Measurements from ENCODE around the gene ZHX3. TPM values are rescaled to one million over a fixed set of nuclear protein-coding genes. Genes with fewer than 3 reads are reported as not detected.

The ZHX3 gene
- total and polyA plus RNA-seq, 2 of the 4 experiments (the other 2 are of a cell fraction): 25.0 to 28.0 TPM

DNA sequence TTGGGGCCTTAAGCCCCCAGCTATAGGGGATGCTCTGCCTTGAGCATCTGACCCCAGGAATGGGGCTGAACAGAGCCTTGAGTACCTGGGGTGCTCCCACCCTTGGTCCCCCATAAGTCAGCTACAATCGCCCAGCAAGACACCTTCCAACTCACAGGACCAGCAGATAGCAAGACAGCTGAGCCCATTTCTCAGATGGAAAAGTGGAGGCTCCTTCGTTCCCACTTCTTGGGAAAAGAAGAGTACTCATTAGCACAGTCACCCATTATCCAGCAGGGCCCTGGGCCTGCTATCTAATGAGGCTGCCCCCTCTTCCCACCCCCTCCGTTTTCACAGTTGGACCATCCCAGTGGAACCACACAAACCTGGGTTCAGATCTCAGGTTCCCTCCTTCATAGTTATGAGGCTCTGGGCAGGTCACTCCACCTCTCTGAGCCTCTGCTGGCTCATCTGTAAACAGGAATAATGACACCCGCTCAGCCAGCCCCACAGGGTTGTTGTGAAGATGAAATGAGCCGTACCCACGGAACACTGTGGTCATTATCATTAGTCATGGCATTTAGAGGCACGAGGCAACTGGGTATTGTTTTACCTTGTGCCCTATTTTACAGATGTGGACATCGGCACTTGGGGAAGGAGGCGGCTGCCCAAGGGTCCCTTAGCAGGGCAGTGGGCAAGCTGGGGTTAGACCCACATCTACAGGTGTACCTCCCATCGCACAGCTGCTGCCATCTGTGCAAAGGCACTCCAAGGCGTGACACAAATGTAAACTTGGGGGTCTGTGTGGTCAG, 27.6 kb upstream of the ZHX3 start:
- BruUV-seq (replicated peaks): no TSS peak
- Histone ChIP-seq H3K56ac (ENCODE audit: extremely low read depth, insufficient read depth, low read length) (no peak overlapping the region), H2BK20ac (ENCODE audit: low read depth, low read length) (no peak overlapping the region), H4K91ac (ENCODE audit: insufficient read depth, low read depth, low read length) (no peak overlapping the region), H3K23ac (ENCODE audit: low read depth, low read length) (no peak overlapping the region), H3K4me2 (ENCODE audit: low read depth, low read length) (no peak overlapping the region), H4K8ac (ENCODE audit: low read depth in 2 of 2, low read length in 2 of 2) (no peak overlapping the region), H3K4ac (ENCODE audit: low read depth, low read length) (no peak overlapping the region), H3K14ac (replicated peaks; ENCODE audit: low read depth, low read length) (no peak overlapping the region), H2BK15ac (ENCODE audit: low read depth, low read length) (no peak overlapping the region), H4K20me1 (ENCODE audit: insufficient read depth, low read length) (no peaks in the 10 kb centered on the region), H3K27me3 (ENCODE audit: control insufficient read depth, insufficient read depth, low read length) (no peaks in the 10 kb centered on the region), H3K9me3 (ENCODE audit: control insufficient read depth, insufficient read depth, low read length) (no peaks in the 10 kb centered on the region), H3K18ac (ENCODE audit: low read depth, low read length) (no peak overlapping the region), H2BK120ac (ENCODE audit: low read depth, low read length) (no peak overlapping the region), H3K27ac (ENCODE audit: insufficient read depth, low read length) (no peak overlapping the region), H3K4me1 (ENCODE audit: control insufficient read depth, insufficient read depth, low read length) (peaks cover 9% of the 10 kb centered on the region; the same call in 1 of the 2 replicates), H3K9me1 (ENCODE audit: insufficient read depth, low read length) (no peaks in the 10 kb centered on the region; the same call in 1 of the 2 replicates), H3K79me1 (ENCODE audit: low read depth in 1 of 2, low read length in 2 of 2) (peaks cover 0 to 6% of the 10 kb centered on the region in 2 experiments; a peak in 1 of 4 replicates), H3K4me3 (ENCODE audit: insufficient read depth, low read depth, low read length) (no peak overlapping the region), H4K5ac (ENCODE audit: low read depth, low read length) (no peak overlapping the region), H2AFZ (replicated peaks; ENCODE audit: low read length, poor library complexity) (peak overlapping the region; percentile 17), H2AK9ac (replicated peaks; ENCODE audit: low read depth, low read length, poor library complexity) (no peak overlapping the region), H3K9ac (ENCODE audit: low read depth, low read length) (no peak overlapping the region), H3K36me3 (ENCODE audit: control insufficient read depth, insufficient read depth, low read length) (no peaks in the 10 kb centered on the region; the same call in 1 of the 2 replicates), H2BK5ac (ENCODE audit: low read depth, low read length, poor library complexity, severe bottlenecking) (no peak overlapping the region), H2AK5ac (ENCODE audit: low read depth, low read length) (no peak overlapping the region)
- TF ChIP-seq CEBPB (IDR thresholded peaks at IDR 0.05; ENCODE audit: low read depth, low read length) (no peak), POLR2A (IDR thresholded peaks at IDR 0.05; ENCODE audit: low read depth, low read length) (no peak), CTCF (conservative IDR thresholded peaks at IDR 0.05; ENCODE audit: low read depth, low read length) (no peak), RCOR1 (IDR thresholded peaks at IDR 0.05; ENCODE audit: insufficient replicate concordance, low read length) (no peak), FOS (IDR thresholded peaks at IDR 0.05; ENCODE audit: low read depth, low read length) (no peak), MAFK (IDR thresholded peaks at IDR 0.05; ENCODE audit: low read depth, low read length) (no peak), SMC3 (IDR thresholded peaks at IDR 0.05; ENCODE audit: low read depth, low read length) (no peak), BHLHE40 (IDR thresholded peaks at IDR 0.05; ENCODE audit: low read depth, low read length) (no peak), RFX5 (IDR thresholded peaks at IDR 0.05; ENCODE audit: low read depth, low read length) (no peak), CHD1 (IDR thresholded peaks at IDR 0.05; ENCODE audit: low read depth, low read length) (no peak)
- DNase-seq (no peak), ATAC-seq (ENCODE audit: low read depth) (no peak)
- CTCF ChIA-PET: interaction anchor here (1.0 kb wide), 1 partner anchor 16 kb away, joined by 3 read pairs; no protein-coding TSS in a partner anchor
- dilution Hi-C loops (cut with HindIII; ENCODE audit: low sequenced_read_pairs, unreplicated experiment) (no loop called here), in situ Hi-C loops (cut with MboI; ENCODE audit: low sequenced_read_pairs) (loop anchor here (5.0 to 10.0 kb wide), 2 partner anchors 168 to 370 kb away; no protein-coding TSS in a partner anchor), intact Hi-C loops (cut with micrococcal nuclease) (loop anchor here (10.0 kb wide), 1 partner anchor 350 kb away; no protein-coding TSS in a partner anchor)
- 74% methylated on average over 3 of the region's 11 CpGs; no CpG with 5 or more reads in 1 of the 2 experiments for WGBS, 2 experiments (ENCODE audit: extremely low coverage in 2 of 2, insufficient read length in 1 of 2)
- POLR2A ChIA-PET (ENCODE audit: unreplicated experiment): no interaction called here
